Activated CD8-positive, alpha-beta memory T cell treated with anti-CD3 and anti-CD28 coated beads for 1 hour (primary cell): ENCODE measurements around the gene SLF2.

Experiments used
- DNase-seq, 2 donors: peaks; one replicate each; pipeline ENCODE4 v3.0.0-alpha.2; 2020; ENCODE audit warnings: low read depth in 1 of 2; ENCODE audit errors: extremely low read depth in 1 of 2

Gene SLF2

GRCh38 chr10:100979791-100980272, 67.1 kb downstream of the SLF2 start:
- DNase-seq = no peak

- DNase-seq = no peak
Observed at GRCh38 chr10:100980311-100980710, 67.5 kb downstream of the SLF2 start.

GRCh38 chr10:100980711-100981110, 67.9 kb downstream of the SLF2 start:
- DNase-seq = no peak

GRCh38 chr10:100981178-100981772, 68.5 kb downstream of the SLF2 start:
- no peak for DNase-seq

- no peak for DNase-seq
Observed at GRCh38 chr10:100982916-100983830, 70.4 kb downstream of the SLF2 start.

DNA sequence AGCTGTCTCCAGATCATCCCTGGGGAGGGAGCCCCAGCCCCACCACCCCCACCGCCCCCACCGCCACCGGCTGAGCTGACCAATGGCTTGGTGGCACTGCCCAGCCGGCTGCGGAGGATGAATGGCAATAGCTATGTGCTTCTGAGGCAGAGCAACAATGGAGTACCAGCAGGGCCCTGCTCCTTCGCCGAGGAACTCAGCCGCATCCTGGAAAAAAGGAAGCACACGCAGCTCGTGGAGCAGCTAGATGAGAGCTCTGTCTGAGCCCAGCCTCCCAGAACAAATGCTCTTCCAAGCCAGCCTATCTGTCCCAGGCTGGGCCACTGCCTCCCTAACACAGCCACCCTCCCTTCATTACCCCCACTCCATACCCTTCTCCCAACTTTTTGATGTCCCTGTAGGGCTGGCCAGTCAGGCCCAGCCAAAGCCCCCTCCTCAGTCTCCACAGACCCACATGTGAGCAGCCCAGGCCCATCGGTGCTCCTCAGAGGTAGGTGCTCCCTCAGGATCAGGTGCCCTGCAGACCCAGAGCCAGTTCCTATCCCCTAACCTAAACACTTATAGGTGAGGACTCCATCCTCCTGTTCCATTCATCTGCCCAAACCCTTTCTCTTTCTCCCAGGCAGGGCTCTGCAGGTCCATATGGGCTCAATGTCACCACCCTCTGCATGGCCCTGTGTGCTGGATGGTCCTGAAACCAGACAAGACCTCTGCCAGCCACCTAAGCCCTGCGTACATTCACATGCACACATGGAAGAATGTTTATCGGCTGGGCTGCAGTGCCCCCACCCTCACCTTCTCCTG, 71.3 kb downstream of the SLF2 start:
- DNase-seq = no peak

- no peak for DNase-seq
Observed at GRCh38 chr10:100984672-100985177, 72.0 kb downstream of the SLF2 start.

DNA sequence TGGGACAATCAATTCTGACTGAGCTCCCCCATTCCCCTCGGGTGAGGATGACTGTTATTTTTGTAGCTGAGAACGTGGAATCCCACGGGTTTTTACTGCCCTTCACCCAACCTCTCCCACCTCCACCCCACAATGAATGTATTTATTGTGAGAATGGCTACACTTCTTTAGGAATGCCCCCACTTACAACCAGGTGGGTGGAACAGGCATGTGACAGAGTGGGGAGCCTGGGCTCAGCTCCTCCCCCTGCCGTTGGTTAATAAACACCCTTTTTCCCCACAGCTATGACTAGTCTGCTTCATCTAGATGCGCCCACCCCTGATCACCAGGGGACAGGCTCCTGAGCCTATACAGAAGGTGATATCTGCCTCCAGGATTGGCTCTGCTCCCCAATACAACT, 72.6 kb downstream of the SLF2 start:
- DNase-seq = no peak

DNA sequence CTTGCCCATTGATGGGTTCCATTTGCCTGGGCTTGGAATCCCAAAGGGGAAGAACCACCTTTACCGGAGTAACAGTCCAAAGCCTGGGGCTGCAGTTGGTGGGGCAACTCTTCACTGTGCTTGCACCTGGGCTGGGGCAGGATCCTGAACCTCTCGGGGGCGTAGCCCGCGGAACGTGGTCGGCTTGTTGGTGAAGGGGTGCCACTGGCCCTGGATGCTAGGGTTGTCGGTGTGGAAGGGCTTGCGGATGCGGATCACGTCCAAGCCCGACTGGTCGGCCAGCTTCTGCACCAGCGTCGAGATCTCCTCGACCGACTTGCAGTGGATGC, 73.8 kb downstream of the SLF2 start:
- no peak for DNase-seq

- peak in 1 of 2 donors; percentile 73 for DNase-seq
Observed at GRCh38 chr10:100986952-100987684, 74.4 kb downstream of the SLF2 start, which contains the start of the genes MRPL43 and TWNK. Gene MRPL43, minus strand, starts transcription at chr10:100987497. Its CDS starts 54 bp downstream, at chr10:100987443. Gene TWNK, plus strand, starts transcription at chr10:100987543. Its CDS starts 668 bp downstream, at chr10:100988211.

GRCh38 chr10:100987685-100988049, 74.9 kb downstream of the SLF2 start:
- DNase-seq = no peak

- DNase-seq = no peak
Observed at GRCh38 chr10:100988166-100988565, 75.4 kb downstream of the SLF2 start.

GRCh38 chr10:100989088-100989487, 76.3 kb downstream of the SLF2 start:
- DNase-seq = no peak

- DNase-seq = no peak
Observed at GRCh38 chr10:100993986-100994708, 81.4 kb downstream of the SLF2 start.

- DNase-seq = no peak
Observed at GRCh38 chr10:100995181-100995580, 82.4 kb downstream of the SLF2 start.

GRCh38 chr10:100996678-100997359, 84.1 kb downstream of the SLF2 start:
- no peak for DNase-seq

DNA sequence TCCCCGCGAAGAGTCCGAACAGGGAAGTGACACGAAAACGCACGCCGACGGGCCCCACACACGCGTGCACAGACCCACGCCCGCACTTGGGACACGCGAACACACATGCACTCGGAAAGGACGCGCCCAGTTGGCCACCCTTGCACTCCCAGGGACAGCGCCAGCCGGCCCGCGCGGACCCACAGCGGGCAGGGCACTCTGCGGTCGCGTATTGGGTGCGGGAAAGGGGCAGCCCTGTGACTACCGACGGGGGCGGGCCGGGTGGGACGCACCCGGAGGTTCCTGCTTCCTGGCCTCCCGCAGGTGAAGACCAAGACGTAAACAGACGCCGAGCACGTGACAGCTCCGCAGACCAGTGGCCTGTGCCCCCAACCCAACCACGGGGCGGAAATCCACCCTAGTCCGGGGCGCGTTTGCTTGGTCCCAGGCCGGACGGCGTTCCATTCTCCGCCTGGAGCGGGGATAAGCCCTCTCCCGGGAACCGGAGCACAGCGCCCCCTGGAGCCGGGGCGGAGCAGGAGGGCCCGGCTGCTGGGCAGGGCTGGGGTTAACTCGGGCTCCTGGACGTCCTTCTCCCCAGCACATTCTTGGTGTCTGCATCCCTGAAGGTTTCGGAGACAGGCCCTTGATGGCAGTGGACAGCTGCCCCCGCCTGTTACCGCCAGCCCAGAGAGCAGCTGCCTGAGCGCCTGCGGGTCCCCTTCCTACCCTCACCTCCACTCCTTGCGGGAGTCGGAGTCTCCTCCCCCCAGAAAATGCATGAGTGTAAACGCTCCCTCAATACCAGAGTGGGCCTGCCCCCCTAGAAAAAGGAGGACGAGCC, 84.8 kb downstream of the SLF2 start:
- peak in 1 of 2 donors; percentile 63 for DNase-seq
